Panc1 (cell line): ENCODE results near the gene NTRK3. TPM values are rescaled to one million over a fixed set of nuclear protein-coding genes. Genes with fewer than 3 reads are reported as not detected.

Source experiments
- ATAC-seq: fragments of 200-7000 bp; cut with Tn5 transposase; 2 replicates; pipeline ENCODE4 v1.9.1; 2020; ENCODE audit warnings: mild to moderate bottlenecking, moderate library complexity
- BruUV-seq: library from RNA; stranded (reverse); fragments of 400-500 nt; replicated peaks from 2 replicates; lab custom pipeline; 2021; lab: Mats Ljungman, UMichigan
- CTCF ChIA-PET: fragments of 300-600 bp; sonication (Branson Sonifier 250); formaldehyde crosslinking; loops from one replicate; lab custom pipeline; 2022; ENCODE audit warnings: antibody characterized with exemption; lab: Charles Lee
- POLR2A ChIA-PET: fragments of 300-600 bp; sonication (Branson Sonifier 250); formaldehyde crosslinking; loops from one replicate; lab custom pipeline; 2022; ENCODE audit warnings: antibody characterized with exemption; lab: Charles Lee
- DNase-seq: peaks from one replicate; pipeline ENCODE4 v3.0.0-alpha.2; 2010; ENCODE audit warnings: low read depth, low spot score
- H3K27ac ChIP-seq: 2 replicates; pipeline ENCODE4 v1.5.1; 2011; ENCODE audit warnings: mild to moderate bottlenecking, low read length, inconsistent platforms
- H3K27me3 ChIP-seq: fragments of 200-500 bp; sonication (Bioruptor generic); 2 replicates; pipeline ENCODE4 v1.6.0; 2014; ENCODE audit warnings: low read length, inconsistent platforms; ENCODE audit not compliant: control insufficient read depth, insufficient read depth
- H3K36me3 ChIP-seq: fragments of 200-500 bp; sonication (Bioruptor generic); 2 replicates; pipeline ENCODE4 v1.5.1; 2014; ENCODE audit warnings: inconsistent platforms, mild to moderate bottlenecking, low read length, moderate library complexity; ENCODE audit not compliant: control insufficient read depth, insufficient read depth
- H3K4me1 ChIP-seq: 2 replicates; pipeline ENCODE4 v1.5.1; 2011; ENCODE audit warnings: inconsistent platforms, mild to moderate bottlenecking, low read length, moderate library complexity; ENCODE audit not compliant: control insufficient read depth, insufficient read depth
- H3K4me3 ChIP-seq, 2 experiments: 2 replicates each; pipeline ENCODE4 v1.5.1; 2011 to 2012; ENCODE audit warnings: low read depth in 2 of 2, low read length in 2 of 2, mild to moderate bottlenecking in 2 of 2, inconsistent platforms in 1 of 2, moderate library complexity in 1 of 2
- H3K9me3 ChIP-seq: fragments of 200-500 bp; sonication (Bioruptor generic); 2 replicates; pipeline ENCODE4 v1.5.1; 2014; ENCODE audit warnings: low read depth, mild to moderate bottlenecking, inconsistent platforms, low read length, moderate library complexity; ENCODE audit not compliant: control insufficient read depth, insufficient read depth
- POLR2AphosphoS5 ChIP-seq: IDR thresholded peaks from 2 replicates; pipeline ENCODE4 v1.6.1; 2012; ENCODE audit warnings: mild to moderate bottlenecking, low read depth, low read length, moderate library complexity
- SIN3A ChIP-seq: IDR thresholded peaks from 2 replicates; pipeline ENCODE4 v1.6.1; 2012; ENCODE audit warnings: low read depth, mild to moderate bottlenecking, low read length, moderate library complexity, borderline replicate concordance; ENCODE audit not compliant: insufficient read depth
- TCF7L2 ChIP-seq: IDR thresholded peaks from 2 replicates; pipeline ENCODE4 v1.6.1; 2011; ENCODE audit warnings: mild to moderate bottlenecking, low read depth, low read length, inconsistent platforms
- in situ Hi-C: cut with HindIII; loops from 2 replicates; pipeline ENCODE4 v1.10.0; 2016; ENCODE audit warnings: low sequenced_read_pairs, low pct_unique_long_range_greater_than_20kb
- intact Hi-C: fragments of 100-400 bp; cut with micrococcal nuclease; formaldehyde crosslinking; loops from one replicate; pipeline ENCODE4 v1.10.0; 2022; ENCODE audit not compliant: unreplicated experiment
- total RNA-seq: library from RNA; stranded (reverse); gene quantifications from one replicate; pipeline ENCODE4 v1.2.1, GENCODE V29; 2021; ENCODE audit not compliant: unreplicated experiment
- TF ChIP-seq, protein P1 (sequence below): fragments of 450-650 bp; IDR thresholded peaks from 2 replicates; pipeline ENCODE4 v1.5.1; 2017; ENCODE audit warnings: mild to moderate bottlenecking
- TF ChIP-seq, protein P2 (sequence below), 2 experiments: IDR thresholded peaks; 2 replicates each; pipeline ENCODE4 v1.6.1; 2011 to 2012; ENCODE audit warnings: low read depth in 2 of 2, control low read depth in 1 of 2, low read length in 1 of 2, mild to moderate bottlenecking in 1 of 2, moderate library complexity in 1 of 2; ENCODE audit not compliant: insufficient read depth in 1 of 2

NTRK3 gene
- total RNA-seq, 1 experiment from 2014 or later = not detected

DNA sequence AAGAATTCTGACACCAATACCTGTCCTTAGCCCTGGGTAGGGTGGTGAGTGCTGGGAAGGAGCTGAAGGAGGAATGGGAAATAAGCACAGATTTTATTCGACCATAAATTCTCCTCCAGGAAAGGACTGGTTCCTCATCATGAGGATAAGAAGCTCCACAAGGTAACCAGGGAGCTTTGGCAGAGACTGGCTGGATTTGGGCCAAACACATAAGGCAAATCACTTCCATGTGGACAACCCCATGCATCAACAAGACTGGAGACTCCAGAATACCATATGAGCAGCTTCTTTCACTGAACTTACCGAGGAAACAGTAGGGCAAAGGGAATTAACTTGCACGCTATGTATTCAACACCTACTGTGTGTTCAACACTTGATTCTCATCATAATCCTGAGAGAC is 312.5 kb downstream of the NTRK3 start:
- DNase-seq (no peak), ATAC-seq (no peak)
- Histone ChIP-seq H3K4me3 (no peak overlapping the region), H3K36me3 (no peaks in the 10 kb centered on the region), H3K9me3 (no peaks in the 10 kb centered on the region), H3K27ac (no peak overlapping the region), H3K4me1 (no peaks in the 10 kb centered on the region), H3K27me3 (no peaks in the 10 kb centered on the region; the same call in 1 of the 2 replicates)
- BruUV-seq = no TSS peak
- ChIA-PET POLR2A (no interaction called here), CTCF (no interaction called here)
- intact Hi-C loops (no loop called here), in situ Hi-C loops (no loop called here)
- TF ChIP-seq SIN3A (no peak), TCF7L2 (no peak), POLR2AphosphoS5 (no peak)
- TF ChIP-seq, protein P1, sequence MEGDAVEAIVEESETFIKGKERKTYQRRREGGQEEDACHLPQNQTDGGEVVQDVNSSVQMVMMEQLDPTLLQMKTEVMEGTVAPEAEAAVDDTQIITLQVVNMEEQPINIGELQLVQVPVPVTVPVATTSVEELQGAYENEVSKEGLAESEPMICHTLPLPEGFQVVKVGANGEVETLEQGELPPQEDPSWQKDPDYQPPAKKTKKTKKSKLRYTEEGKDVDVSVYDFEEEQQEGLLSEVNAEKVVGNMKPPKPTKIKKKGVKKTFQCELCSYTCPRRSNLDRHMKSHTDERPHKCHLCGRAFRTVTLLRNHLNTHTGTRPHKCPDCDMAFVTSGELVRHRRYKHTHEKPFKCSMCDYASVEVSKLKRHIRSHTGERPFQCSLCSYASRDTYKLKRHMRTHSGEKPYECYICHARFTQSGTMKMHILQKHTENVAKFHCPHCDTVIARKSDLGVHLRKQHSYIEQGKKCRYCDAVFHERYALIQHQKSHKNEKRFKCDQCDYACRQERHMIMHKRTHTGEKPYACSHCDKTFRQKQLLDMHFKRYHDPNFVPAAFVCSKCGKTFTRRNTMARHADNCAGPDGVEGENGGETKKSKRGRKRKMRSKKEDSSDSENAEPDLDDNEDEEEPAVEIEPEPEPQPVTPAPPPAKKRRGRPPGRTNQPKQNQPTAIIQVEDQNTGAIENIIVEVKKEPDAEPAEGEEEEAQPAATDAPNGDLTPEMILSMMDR = no peak

DNA sequence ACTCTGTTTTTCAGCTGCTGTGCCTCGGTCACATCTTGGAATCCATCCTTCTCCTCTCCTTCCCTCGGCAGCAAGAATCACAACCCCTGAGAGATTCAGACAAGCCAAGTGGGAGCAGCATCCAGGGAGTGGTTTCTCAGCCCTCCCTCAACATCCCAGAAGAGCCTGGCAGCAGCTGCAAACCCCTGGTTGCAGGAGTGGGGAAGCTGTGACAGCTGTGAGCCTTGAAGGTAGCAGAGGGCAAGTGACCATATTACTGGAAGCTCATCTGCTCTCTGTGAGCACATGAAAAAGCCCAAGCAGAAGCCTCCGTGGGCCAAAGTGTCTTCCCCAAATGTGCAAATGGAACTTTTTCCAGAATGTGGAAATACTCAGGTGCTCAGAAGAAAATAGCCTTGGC is 312.9 kb downstream of the NTRK3 start:
- in situ Hi-C loops (no loop called here), intact Hi-C loops (no loop called here)
- ATAC-seq (no peak), DNase-seq (no peak)
- no peaks in the 10 kb centered on the region; the same call in 1 of the 2 replicates for H3K27me3 ChIP-seq
- BruUV-seq = no TSS peak
- H3K9me3 ChIP-seq = no peaks in the 10 kb centered on the region
- POLR2A ChIA-PET = no interaction called here
- CTCF ChIA-PET = no interaction called here
- H3K4me3 ChIP-seq = no peak overlapping the region
- H3K27ac ChIP-seq = no peak overlapping the region
- TF ChIP-seq, protein P1 = no peak
- TF ChIP-seq, protein P2, sequence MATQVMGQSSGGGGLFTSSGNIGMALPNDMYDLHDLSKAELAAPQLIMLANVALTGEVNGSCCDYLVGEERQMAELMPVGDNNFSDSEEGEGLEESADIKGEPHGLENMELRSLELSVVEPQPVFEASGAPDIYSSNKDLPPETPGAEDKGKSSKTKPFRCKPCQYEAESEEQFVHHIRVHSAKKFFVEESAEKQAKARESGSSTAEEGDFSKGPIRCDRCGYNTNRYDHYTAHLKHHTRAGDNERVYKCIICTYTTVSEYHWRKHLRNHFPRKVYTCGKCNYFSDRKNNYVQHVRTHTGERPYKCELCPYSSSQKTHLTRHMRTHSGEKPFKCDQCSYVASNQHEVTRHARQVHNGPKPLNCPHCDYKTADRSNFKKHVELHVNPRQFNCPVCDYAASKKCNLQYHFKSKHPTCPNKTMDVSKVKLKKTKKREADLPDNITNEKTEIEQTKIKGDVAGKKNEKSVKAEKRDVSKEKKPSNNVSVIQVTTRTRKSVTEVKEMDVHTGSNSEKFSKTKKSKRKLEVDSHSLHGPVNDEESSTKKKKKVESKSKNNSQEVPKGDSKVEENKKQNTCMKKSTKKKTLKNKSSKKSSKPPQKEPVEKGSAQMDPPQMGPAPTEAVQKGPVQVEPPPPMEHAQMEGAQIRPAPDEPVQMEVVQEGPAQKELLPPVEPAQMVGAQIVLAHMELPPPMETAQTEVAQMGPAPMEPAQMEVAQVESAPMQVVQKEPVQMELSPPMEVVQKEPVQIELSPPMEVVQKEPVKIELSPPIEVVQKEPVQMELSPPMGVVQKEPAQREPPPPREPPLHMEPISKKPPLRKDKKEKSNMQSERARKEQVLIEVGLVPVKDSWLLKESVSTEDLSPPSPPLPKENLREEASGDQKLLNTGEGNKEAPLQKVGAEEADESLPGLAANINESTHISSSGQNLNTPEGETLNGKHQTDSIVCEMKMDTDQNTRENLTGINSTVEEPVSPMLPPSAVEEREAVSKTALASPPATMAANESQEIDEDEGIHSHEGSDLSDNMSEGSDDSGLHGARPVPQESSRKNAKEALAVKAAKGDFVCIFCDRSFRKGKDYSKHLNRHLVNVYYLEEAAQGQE (IDR thresholded peaks at IDR 0.05; ENCODE audit: insufficient read depth in 1 of 2, low read depth in 2 of 2, low read length in 1 of 2) = no peak
- TF ChIP-seq SIN3A (no peak), TCF7L2 (no peak), POLR2AphosphoS5 (no peak)
- no peaks in the 10 kb centered on the region for H3K36me3 ChIP-seq
- H3K4me1 ChIP-seq = no peaks in the 10 kb centered on the region
